Endothelial cell of umbilical vein (primary cell): Measurements from ENCODE around the gene RNF130. TPM values are rescaled to one million over a fixed set of nuclear protein-coding genes. Genes with fewer than 3 reads are reported as not detected.

Source experiments
- BruUV-seq: library from RNA; stranded (reverse); fragments of 400-500 nt; replicated peaks from 2 replicates; lab custom pipeline; 2021; lab: Mats Ljungman, UMichigan
- CTCF ChIA-PET: fragments of 300-600, 350-600 bp; sonication (Branson Sonifier 250); formaldehyde crosslinking; loops from one replicate; lab custom pipeline; 2021; ENCODE audit warnings: antibody characterized with exemption, inconsistent platforms; lab: Charles Lee
- POLR2A ChIA-PET: fragments of 300-600, 350-600 bp; sonication (Branson Sonifier 250); formaldehyde crosslinking; loops from one replicate; lab custom pipeline; 2021; ENCODE audit warnings: antibody characterized with exemption, inconsistent platforms; lab: Charles Lee
- DNase-seq: peaks from one replicate; pipeline ENCODE4 v3.0.0-alpha.2; 2011; ENCODE audit warnings: low read depth, low spot score
- FAIRE-seq: peaks from 2 replicates; lab custom pipeline; 2011; peaks lifted over from hg19 to GRCh38; lab: Jason Lieb, UNC
- H2AFZ ChIP-seq: 2 replicates; pipeline ENCODE4 v1.6.0; 2012; ENCODE audit warnings: low read depth, low read length, control low read depth, inconsistent platforms
- H3K27ac ChIP-seq: 2 replicates; pipeline ENCODE4 v1.5.1; 2011; ENCODE audit warnings: low read depth, mild to moderate bottlenecking, control low read depth, low read length, moderate library complexity; ENCODE audit not compliant: insufficient read depth
- H3K27me3 ChIP-seq, 2 experiments: 2 replicates each; pipeline versions ENCODE4 v1.6.0 to v1.6.1; 2011; ENCODE audit warnings: low read length in 2 of 2, mixed read lengths in 1 of 2; ENCODE audit not compliant: control insufficient read depth in 2 of 2, insufficient read depth in 2 of 2
- H3K36me3 ChIP-seq, 2 experiments: 2 replicates in 1 of 2; 3 replicates in 1 of 2; pipeline ENCODE4 v1.5.1; 2011; ENCODE audit warnings: low read length in 2 of 2, mild to moderate bottlenecking in 1 of 2, moderate library complexity in 1 of 2; ENCODE audit not compliant: control insufficient read depth in 2 of 2, insufficient read depth in 2 of 2; ENCODE audit errors: extremely low read depth in 1 of 2
- H3K4me1 ChIP-seq: 3 replicates; pipeline ENCODE4 v1.5.1; 2011; ENCODE audit warnings: mild to moderate bottlenecking, low read length; ENCODE audit not compliant: control insufficient read depth, insufficient read depth; ENCODE audit errors: extremely low read depth
- H3K4me2 ChIP-seq: 2 replicates; pipeline ENCODE4 v1.6.1; 2011; ENCODE audit warnings: low read length, control low read depth, mixed read lengths; ENCODE audit not compliant: insufficient read depth
- H3K4me3 ChIP-seq, 3 experiments: fragments of 200-600 bp in 1 of 3; sonication (generic), shearing (Covaris generic) in 1 of 3; replicated peaks in 1 of 3; 2 replicates each; pipeline ENCODE4 v1.5.1; 2011 to 2016; ENCODE audit warnings: control low read depth in 3 of 3, low read length in 3 of 3, mild to moderate bottlenecking in 2 of 3, inconsistent platforms in 1 of 3, low read depth in 1 of 3, moderate library complexity in 1 of 3; ENCODE audit not compliant: insufficient read depth in 1 of 3
- H3K79me2 ChIP-seq: 2 replicates; pipeline ENCODE4 v1.6.0; 2012; ENCODE audit warnings: low read length, inconsistent platforms; ENCODE audit not compliant: control insufficient read depth, insufficient read depth
- H3K9ac ChIP-seq: replicated peaks from 2 replicates; pipeline ENCODE3; 2011; ENCODE audit warnings: low read length, control low read depth; ENCODE audit not compliant: insufficient read depth; ENCODE audit errors: extremely low read depth
- H3K9me1 ChIP-seq: replicated peaks from 3 replicates; pipeline ENCODE4 v1.6.0; 2011; ENCODE audit warnings: mild to moderate bottlenecking, low read length; ENCODE audit not compliant: control insufficient read depth, insufficient read depth; ENCODE audit errors: extremely low read depth
- H3K9me3 ChIP-seq: replicated peaks from 2 replicates; pipeline ENCODE4 v1.5.1; 2012; ENCODE audit warnings: low read length, inconsistent platforms; ENCODE audit not compliant: control insufficient read depth, insufficient read depth
- H4K20me1 ChIP-seq: replicated peaks from 2 replicates; pipeline ENCODE3; 2011; ENCODE audit warnings: mild to moderate bottlenecking, low read length; ENCODE audit not compliant: control insufficient read depth, insufficient read depth; ENCODE audit errors: extremely low read depth
- CTCF ChIP-seq, 2 donors: IDR thresholded peaks; 1 replicate in 1 of 2; 2 replicates in 1 of 2; pipeline ENCODE4 v1.5.1; 2011; ENCODE audit warnings: low read length in 2 of 2, mild to moderate bottlenecking in 2 of 2, moderate library complexity in 2 of 2, control low read depth in 1 of 2, inconsistent platforms in 1 of 2, low read depth in 1 of 2; ENCODE audit not compliant: insufficient read depth in 1 of 2; ENCODE audit errors: extremely low read depth in 1 of 2
- EZH2 ChIP-seq: IDR thresholded peaks from 2 replicates; pipeline ENCODE4 v1.6.1; 2012; ENCODE audit warnings: borderline replicate concordance, low read depth, mild to moderate bottlenecking, moderate library complexity, low read length, inconsistent platforms; ENCODE audit not compliant: severe bottlenecking
- FOS ChIP-seq: IDR thresholded peaks from 2 replicates; pipeline ENCODE4 v1.6.1; 2011; ENCODE audit warnings: mild to moderate bottlenecking, low read length, moderate library complexity, borderline replicate concordance; ENCODE audit not compliant: insufficient read depth
- GATA2 ChIP-seq: IDR thresholded peaks from 2 replicates; pipeline ENCODE4 v1.7.0; 2011; ENCODE audit warnings: low read depth, mild to moderate bottlenecking, moderate library complexity, mixed read lengths, low read length; ENCODE audit not compliant: insufficient read length, insufficient read depth
- JUN ChIP-seq: IDR thresholded peaks from 2 replicates; pipeline ENCODE4 v1.6.1; 2011; ENCODE audit warnings: borderline replicate concordance, low read depth; ENCODE audit not compliant: insufficient read length, insufficient read depth
- MYC ChIP-seq: IDR thresholded peaks from one replicate; pipeline ENCODE4 v1.6.1; 2011; ENCODE audit warnings: mild to moderate bottlenecking, low read depth, low read length
- POLR2A ChIP-seq: IDR thresholded peaks from 2 replicates; pipeline ENCODE4 v1.6.1; 2012; ENCODE audit warnings: low read depth, mild to moderate bottlenecking, control low read depth, low read length
- POLR2AphosphoS5 ChIP-seq: IDR thresholded peaks from 2 replicates; pipeline ENCODE4 v1.6.1; 2012; ENCODE audit warnings: low read depth, mild to moderate bottlenecking, control low read depth, low read length, moderate library complexity; ENCODE audit not compliant: insufficient read depth
- dilution Hi-C: fragments of 300-500 bp; cut with MboI; formaldehyde crosslinking; loops from one replicate; pipeline ENCODE4 v1.15.0; 2019; ENCODE audit warnings: low sequenced_read_pairs; ENCODE audit not compliant: extremely low pct_ligation_motif_present
- intact Hi-C: fragments of 100-400 bp; cut with micrococcal nuclease; formaldehyde crosslinking; loops from one replicate; pipeline ENCODE4 v1.10.0; 2022
- polyA plus RNA-seq, 4 experiments: library from polyadenylated mRNA; depleted of rRNA in 3 of 4; stranded (reverse) in 3 of 4; unstranded in 1 of 4; fragments of >200 nt; gene quantifications; 2 replicates each; pipeline versions ENCODE4 v1.2.1 to v1.2.3, GENCODE V29; 2011 to 2012; ENCODE audit warnings: missing spikeins in 1 of 4
- total RNA-seq: library from RNA; stranded (reverse); gene quantifications from 2 replicates; pipeline ENCODE4 v1.2.3, GENCODE V29; 2021
- TF ChIP-seq, protein P1 (sequence below): IDR thresholded peaks from 2 replicates; pipeline ENCODE4 v1.6.1; 2011; ENCODE audit not compliant: insufficient read depth, insufficient read length

The RNF130 gene
- total and polyA plus RNA-seq, 2 donors (not counting 3 experiments of a cell fraction or from before 2014, with no cell fraction given), result 43.0 to 43.1 TPM

- no peaks in the 10 kb centered on the region for H3K9me3 ChIP-seq
- H3K4me2 ChIP-seq, result no peak overlapping the region
- no peak overlapping the region for H3K4me3 ChIP-seq
- no peak for FAIRE-seq
- ChIA-PET POLR2A (no interaction called here), CTCF (interaction anchor here (0.6 to 1.1 kb wide), 2 partner anchors 10 to 202 kb away, joined by 3 to 5 read pairs; no protein-coding TSS in a partner anchor)
- dilution Hi-C loops, result no loop called here
- H3K27me3 ChIP-seq, result no peaks in the 10 kb centered on the region
- BruUV-seq, result no TSS peak
- H3K36me3 ChIP-seq, result no peaks in the 10 kb centered on the region
- no peaks in the 10 kb centered on the region for H3K9me1 ChIP-seq
- no peak overlapping the region for H3K9ac ChIP-seq
- no peak overlapping the region for H3K27ac ChIP-seq
- no peaks in the 10 kb centered on the region for H3K79me2 ChIP-seq
- H2AFZ ChIP-seq, result no peak overlapping the region
- no peaks in the 10 kb centered on the region for H4K20me1 ChIP-seq
- TF ChIP-seq EZH2, result no peak
- no peak for DNase-seq
- no peaks in the 10 kb centered on the region for H3K4me1 ChIP-seq
- intact Hi-C loops, result no loop called here
These were observed 30.0 kb upstream of the RNF130 start for GRCh38 chr5:180101451-180102105.

DNA sequence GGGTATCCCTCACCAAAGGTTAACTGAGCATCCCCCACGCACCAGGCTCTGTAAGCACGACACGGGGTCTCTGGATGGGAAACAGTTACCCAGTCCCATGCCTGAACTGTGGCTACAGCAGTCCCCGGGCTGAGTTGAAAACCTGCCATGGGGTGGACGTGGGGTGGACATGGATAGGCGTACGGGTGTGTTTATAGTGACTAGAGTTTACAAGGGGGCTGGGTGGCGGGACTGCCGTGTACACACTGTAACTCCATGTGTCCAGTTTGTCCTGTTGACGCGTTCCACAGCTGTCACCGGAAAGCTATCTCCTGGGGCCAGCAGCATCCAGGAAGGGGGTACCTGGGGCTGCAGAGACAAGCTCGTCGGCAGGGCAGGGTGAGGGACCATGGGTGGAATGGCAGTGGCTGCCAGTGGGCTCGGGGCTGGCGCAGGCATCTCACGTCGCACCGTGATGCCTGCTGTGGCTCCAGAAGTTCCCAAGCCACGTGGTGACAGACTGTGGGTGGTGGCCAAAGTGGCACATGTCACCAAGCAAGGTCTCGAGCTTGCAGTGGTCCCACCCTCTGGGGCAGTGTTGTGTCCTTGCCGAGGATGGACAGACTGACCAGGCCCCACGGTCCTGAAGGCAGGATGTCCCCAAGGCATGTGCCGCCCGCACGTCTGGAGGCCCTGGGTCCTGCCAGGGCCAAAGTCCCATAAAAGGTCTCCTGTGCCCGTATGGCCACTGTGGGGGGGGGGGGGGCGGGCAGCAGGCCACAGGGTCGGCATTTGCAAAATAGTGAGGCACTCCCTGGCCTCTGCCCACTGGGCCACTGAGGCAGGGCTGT, 29.3 kb upstream of the RNF130 start:
- BruUV-seq, result no TSS peak
- H3K27me3 ChIP-seq, result no peaks in the 10 kb centered on the region
- no peaks in the 10 kb centered on the region for H3K4me1 ChIP-seq
- H3K9me1 ChIP-seq, result no peaks in the 10 kb centered on the region
- H4K20me1 ChIP-seq, result no peaks in the 10 kb centered on the region
- no peak for DNase-seq
- H3K9me3 ChIP-seq, result no peaks in the 10 kb centered on the region
- no peak overlapping the region for H3K27ac ChIP-seq
- no peak overlapping the region for H2AFZ ChIP-seq
- H3K36me3 ChIP-seq, result no peaks in the 10 kb centered on the region
- H3K9ac ChIP-seq, result no peak overlapping the region
- no peak overlapping the region for H3K4me3 ChIP-seq
- dilution Hi-C loops, result no loop called here
- no peak for FAIRE-seq
- POLR2A ChIA-PET, result no interaction called here
- intact Hi-C loops, result no loop called here
- CTCF ChIA-PET, result interaction anchor here (0.6 to 1.1 kb wide), 2 partner anchors 9 to 201 kb away, joined by 3 to 5 read pairs; no protein-coding TSS in a partner anchor
- H3K4me2 ChIP-seq, result no peak overlapping the region
- TF ChIP-seq POLR2AphosphoS5 (no peak), EZH2 (no peak), GATA2 (no peak), CTCF (IDR thresholded peaks at IDR 0.05; ENCODE audit: extremely low read depth in 1 of 2, insufficient read depth in 1 of 2, low read depth in 1 of 2, low read length in 2 of 2) (no peak), POLR2A (no peak), JUN (no peak), FOS (no peak), MYC (no peak)
- TF ChIP-seq, protein P1, sequence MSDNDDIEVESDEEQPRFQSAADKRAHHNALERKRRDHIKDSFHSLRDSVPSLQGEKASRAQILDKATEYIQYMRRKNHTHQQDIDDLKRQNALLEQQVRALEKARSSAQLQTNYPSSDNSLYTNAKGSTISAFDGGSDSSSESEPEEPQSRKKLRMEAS, result no peak
- no peaks in the 10 kb centered on the region for H3K79me2 ChIP-seq
